GM19452 (cell line): ENCODE measurements around the gene SCNN1G.
"Not testable (repeated sequence)": the region's sequence is repeated elsewhere in the genome, so short reads cannot be mapped to it uniquely, and the experiment has no call there.

ENCODE experiments used
- ATAC-seq: cut with Tn5 transposase; IDR thresholded peaks from one replicate; pipeline ENCODE4 v1.9.1; 2021; ENCODE audit not compliant: unreplicated experiment

Gene SCNN1G, protein sequence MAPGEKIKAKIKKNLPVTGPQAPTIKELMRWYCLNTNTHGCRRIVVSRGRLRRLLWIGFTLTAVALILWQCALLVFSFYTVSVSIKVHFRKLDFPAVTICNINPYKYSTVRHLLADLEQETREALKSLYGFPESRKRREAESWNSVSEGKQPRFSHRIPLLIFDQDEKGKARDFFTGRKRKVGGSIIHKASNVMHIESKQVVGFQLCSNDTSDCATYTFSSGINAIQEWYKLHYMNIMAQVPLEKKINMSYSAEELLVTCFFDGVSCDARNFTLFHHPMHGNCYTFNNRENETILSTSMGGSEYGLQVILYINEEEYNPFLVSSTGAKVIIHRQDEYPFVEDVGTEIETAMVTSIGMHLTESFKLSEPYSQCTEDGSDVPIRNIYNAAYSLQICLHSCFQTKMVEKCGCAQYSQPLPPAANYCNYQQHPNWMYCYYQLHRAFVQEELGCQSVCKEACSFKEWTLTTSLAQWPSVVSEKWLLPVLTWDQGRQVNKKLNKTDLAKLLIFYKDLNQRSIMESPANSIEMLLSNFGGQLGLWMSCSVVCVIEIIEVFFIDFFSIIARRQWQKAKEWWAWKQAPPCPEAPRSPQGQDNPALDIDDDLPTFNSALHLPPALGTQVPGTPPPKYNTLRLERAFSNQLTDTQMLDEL

DNA sequence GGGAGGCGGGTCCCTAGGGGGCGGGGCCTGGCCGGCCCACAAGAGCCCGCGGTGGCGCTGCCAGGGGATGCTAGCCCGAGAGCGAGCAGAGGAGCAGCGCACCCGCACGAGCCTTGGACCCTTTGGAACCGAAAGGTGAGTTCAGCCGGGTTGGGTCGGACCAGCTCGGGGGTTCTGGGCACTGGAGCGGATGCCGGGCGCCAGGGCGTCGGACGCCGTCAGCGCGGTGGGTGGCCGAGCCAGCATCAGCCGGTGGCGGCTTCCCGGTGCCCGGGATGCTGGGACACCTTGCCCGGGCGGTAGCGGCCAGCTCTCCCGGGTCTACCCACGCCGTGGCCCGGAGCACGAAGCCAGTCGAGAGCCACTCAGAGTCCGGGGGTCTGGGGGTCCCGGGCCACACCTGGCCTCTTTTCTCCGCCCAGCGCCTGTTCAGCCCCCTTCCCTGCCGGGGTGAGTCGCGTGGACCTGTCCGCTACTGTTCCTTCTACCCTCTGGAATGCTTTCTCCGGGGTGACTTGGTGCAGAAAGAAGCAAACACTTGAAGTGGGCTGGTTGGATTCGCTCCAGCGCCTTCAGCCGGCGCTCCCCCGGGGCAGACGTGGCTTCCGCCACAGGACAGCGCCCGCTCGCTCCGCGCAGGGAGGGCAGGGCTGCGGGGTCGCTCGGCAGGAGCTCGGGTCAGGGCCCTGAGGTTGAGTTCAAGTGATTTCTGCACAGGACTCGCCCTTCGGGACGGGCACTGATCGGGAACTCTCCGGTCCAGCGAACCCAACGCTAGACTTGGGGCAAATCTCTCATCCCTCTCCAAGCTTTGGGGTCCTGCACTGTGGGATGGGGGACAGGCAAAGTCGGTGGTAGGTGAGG lies at the start of gene SCNN1G:
Gene SCNN1G (plus strand): TSS at position 67 of the 864 bp plus-strand sequence. CDS start 3,527 bp downstream, outside the sequence.
- ATAC-seq = no peak

DNA sequence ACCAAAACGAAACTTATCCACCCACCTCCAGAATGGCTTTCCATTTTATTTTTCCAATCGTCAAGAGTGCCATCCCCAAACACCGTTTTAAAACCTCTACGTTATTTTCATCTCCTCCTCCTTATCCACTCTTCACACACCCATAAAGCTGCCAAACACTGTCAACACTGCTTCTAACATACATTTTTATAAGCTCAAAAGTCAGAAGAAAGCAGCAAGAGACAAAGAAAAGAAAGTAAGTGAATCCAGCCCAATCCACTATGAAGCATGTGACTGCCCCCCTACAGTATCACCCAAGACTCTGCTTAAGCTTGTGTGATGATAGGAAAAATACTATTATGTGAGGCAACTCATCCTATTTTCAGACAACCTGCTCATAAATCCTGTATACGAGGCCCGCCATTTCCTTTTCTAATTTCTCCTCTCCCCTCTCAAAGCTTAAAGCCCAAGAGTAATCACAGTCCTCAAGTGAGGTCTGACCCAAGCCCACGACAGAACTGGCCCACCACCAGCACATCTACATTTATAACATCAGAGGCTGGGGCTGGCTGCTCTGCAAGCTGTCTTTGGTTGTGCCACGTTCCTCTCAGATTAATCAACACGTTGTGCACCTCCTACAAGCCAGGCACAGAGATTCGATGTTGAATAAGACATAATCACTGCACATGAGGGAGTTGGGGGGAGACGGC lies 49.6 kb upstream of the SCNN1G start:
- no peak for ATAC-seq

DNA sequence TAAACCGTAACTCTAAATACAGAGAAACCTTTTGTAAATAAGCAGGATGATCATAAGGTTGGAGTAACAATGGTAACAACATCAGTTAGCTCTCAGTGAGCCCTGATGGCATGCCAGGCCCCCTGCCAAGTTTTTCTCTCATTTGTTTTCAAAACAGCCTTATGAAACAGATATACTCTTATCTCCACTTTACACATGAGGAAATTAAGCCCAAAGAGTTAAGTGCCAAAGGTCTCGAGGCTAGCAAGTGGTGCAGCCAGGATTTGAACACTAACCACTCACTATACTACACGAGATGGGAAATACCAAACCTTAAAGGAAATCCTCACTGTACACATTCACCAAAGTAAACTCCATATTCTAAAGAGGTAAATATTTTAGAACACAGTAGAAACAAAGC lies 48.3 kb upstream of the SCNN1G start:
- ATAC-seq = no peak

DNA sequence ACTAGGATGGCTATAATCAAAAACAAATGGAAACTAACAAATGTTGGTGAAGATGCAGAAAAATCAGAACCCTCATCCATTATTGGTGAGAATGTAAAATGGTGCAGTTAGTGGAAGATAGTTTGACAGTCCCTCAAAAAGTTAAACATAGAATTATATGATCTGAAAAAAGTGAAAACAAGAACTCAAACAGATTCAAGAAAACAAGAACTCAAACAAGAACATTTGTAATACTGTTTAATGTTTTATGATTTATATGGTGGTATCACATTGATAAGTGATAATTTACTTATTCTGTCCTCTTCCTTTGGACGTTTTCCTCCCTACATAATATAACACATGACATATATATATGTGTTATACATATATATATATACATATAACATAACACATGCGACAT lies 45.3 kb upstream of the SCNN1G start:
- ATAC-seq = no peak

DNA sequence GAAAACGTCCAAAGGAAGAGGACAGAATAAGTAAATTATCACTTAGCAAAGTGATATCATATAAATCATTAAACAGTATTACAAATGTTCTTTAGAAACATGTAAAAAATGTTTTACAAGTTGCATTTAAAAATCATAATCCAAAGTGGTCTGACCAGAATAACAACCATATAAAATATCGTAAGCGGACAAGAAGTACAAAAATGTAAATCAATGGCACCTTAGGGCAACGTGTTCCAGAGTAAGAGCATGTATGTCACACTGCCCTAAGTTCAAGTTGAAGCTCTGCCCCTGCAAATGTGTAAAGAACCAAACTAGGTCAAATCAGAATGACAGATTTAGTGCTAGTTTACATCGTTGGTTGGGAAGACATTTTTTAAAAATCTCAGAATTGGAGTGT lies 44.7 kb upstream of the SCNN1G start:
- no peak for ATAC-seq

DNA sequence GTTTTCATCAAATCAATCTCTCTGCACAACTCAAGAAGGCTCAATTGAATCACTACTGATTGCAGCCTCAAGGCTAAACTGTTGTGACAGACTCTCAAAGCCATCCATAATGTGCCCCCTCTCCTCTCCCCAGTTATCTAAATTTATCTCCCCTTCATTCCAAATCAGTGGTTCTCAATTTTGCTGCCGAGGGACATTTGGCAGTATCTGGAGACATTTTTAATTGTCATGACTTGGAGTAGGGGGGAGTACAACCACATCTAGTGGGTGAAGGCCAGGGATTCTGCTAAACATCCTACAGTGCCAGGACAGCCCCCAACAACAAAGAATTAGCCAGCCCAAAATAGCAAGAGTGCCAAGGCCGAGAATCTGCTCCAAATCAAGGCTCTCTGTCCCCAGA lies 42.4 kb upstream of the SCNN1G start:
- no peak for ATAC-seq

DNA sequence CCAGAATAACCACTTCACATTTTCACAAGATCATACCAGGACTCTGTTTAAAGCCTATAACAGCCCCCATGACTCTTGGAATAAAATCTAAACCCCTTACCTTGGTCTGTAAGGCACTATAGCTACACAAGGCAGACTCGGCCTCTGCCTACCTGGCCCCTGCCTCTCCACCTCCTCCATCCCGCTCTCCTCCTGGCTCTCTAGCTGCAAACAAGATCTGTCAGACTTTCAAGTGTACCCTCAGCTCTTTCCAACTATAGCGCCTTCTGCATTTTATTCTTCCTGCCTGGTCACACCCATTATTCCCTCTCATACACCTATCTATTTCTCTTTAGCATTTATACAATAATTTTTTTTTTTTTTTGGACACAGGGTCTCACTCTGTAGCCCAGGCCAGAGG lies 41.5 kb upstream of the SCNN1G start:
- no peak for ATAC-seq

DNA sequence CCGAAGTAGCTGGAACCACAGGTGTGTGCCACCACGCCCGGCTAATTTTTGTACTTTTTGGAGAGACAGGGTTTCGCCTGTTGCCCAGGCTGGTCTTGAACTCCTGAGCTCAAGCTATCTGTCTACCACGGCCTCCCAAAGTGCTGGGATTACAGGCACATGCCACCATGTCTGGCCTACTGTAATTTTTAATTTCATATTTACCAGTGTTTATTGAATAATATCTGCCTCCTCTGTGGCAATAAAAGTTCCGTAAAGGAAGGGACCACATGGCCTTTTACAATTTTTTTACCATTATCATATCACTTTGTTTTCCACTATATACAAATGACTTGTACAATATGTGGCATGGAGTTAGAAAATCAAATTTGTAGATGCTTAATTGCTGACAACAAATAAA lies 41.0 kb upstream of the SCNN1G start:
- ATAC-seq = no peak

DNA sequence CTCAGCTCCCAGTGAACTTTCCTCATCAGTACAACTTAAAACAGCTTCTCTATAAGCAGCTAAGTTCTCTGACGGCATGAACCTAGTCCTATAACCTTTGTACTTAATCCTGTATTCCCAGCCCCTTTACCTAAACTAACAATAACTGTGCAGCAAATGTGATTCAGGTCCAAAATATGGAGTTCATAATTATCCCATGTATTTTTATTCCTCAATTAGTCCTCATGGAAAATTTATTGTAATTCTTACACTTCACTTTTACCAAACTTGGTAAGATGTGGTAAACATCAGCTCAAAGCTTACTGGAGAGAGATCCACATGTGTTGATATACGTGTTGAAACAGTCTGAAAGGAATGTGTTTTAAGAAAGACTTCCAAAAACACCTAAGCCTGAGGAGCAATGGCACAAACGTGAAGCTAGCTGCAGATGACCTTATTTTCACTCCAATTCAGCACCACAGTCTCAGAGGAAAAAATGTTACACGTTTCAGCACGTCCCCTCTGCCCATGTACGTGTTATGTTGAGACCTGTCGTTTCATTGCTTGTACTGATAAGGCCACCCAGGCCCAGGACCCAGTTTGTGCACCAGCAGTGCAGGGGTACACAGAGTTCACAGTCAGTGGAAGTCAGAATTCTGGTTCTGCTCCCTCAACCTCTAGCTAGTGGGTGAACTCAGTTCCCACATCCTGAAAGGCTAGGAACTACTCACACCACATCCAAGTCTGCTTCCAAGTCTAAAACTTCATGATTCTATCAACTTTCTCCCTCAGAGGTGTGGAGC lies 40.4 kb upstream of the SCNN1G start:
- ATAC-seq = no peak

DNA sequence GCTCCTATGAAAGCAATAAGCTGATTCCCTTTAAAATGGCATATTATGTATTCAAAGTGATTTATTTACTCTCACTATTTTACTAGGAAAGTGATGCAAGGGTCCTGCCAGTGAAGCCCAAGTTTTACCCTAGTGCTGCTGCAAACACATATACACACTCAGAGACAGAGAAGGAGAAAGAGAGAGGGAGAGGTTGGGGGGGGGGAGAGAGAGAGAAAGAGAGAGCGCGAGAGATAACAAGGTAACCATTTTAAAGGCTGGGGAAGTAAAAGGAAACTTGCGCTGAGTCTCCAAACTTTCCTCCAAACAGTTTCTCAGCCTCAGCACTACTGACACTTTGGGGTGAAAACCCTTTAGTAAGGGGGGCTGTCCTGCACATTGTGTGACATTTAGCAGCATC lies 39.2 kb upstream of the SCNN1G start:
- no peak for ATAC-seq

DNA sequence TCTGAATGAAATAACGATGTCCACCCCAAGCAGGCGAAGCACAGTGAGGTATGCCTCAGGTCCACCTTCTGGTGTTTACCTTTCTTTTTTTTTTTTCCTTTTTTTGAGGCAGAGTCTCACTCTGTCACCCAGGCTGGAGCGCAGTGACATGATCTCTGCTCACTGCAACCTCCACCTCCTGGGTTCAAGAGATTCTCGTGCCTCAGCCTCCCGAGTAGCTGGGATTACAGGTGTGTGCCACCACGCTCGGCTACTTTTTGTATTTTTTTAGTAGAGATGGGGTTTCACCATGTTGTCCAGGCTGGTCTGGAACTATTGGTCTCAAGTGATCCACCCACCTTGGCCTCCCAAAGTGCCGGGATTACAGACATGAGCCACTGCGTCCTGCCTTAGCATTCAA lies 38.2 kb upstream of the SCNN1G start:
- ATAC-seq = not testable (repeated sequence)

DNA sequence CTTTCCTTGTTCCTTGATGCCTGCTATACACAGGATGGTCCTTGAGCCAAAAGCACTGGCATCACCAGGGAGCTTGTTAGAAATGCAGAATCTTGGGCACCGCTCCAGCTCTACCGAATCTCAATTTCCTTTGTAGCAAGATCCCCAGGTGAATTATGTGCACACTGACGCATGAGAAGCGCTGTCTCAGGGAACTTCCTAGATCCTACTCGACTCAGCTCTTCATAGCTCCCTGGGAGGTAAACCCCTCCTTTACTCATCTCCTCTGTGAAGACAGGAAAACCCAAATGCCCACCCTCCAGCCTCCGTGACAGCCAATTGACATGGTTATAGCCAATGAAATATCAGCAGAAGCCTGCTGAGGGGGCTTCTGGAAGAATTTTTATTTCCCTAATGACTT lies 37.4 kb upstream of the SCNN1G start:
- no peak for ATAC-seq

DNA sequence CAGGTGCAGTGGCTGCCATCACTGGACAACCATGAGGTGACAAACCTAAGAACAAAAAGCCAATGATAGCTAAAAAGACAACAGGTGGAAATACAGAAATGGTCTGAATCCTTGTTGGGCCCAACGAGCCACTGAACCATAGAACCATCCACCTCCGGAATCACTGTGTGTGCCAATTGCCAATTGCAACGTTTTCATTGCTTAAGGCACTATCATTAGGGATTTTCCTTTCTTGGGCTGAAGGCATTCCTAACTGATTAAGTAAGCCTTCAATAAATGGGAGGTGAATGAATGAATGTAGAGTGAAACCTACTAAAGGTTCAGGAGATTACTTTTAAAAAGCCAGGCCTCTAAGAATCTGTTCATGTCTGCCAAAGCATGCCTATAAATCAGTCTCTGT lies 36.9 kb upstream of the SCNN1G start:
- ATAC-seq = no peak

DNA sequence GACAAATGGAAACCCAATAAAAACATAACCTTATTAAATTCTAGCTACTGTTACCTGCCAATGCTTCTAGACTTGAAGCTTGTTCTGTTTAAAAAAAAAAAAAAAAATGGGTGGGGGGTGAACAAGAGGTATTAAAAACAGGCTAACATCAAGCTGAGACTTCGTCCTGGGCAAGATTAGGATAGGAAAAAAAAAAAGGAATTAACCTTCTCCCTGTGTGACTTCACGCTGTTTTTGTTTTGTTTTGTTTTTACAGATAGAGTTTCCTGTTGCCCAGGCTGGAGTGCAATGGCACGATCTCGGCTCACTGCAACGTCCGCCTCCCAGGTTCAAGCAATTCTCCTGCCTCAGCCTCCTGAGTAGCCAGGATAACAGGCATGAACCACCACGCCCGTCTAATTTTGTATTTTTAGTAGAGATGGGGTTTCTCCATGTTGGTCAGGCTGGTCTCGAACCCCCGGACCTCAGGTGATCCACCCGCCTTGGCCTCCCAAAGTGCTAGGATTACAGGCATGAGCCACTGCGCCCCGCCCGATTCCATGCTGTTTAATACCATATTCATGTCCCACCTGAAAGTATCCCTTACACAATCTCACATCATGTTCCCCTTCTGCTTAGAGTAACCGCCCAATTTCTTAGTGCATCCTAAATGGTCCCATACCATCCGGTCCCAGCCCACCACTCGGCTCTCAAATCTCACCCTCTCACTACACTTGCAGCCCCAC lies 35.5 kb upstream of the SCNN1G start:
- ATAC-seq = no peak

DNA sequence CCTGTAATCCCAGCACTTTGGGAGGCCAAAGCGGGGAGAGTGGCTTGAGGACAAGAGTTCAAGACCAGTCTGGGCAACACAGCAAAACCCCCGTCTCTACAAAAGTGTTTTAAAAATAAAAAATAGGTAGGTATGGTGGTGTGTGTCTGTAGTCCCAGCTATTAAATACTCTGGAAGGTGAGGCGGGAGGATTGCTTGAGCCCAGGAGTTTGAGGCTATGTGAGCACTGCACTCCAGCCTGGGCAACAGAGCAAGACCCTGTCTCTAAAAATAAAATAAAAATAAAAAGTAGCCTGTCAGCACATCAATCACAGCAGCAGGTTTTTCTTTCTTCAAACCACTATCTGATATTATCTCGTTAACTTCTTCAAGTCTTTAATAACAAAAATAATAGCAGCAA lies 34.9 kb upstream of the SCNN1G start:
- no peak for ATAC-seq

DNA sequence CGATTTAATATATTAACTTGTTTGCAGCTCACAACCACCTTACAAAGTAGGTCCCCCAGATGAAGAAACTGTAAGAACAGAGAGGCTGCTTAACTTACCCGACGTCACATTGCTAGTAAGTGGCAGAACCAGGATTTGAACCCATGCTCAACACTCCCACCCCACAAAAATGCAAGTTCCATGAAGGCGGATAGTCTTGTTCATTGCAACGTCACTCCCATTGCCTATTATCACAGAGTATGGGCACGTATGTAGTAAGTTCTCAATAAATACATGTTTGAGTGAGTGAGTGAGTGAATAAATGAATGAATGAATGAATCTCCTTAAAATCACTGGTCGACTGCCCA lies 34.4 kb upstream of the SCNN1G start:
- no peak for ATAC-seq

DNA sequence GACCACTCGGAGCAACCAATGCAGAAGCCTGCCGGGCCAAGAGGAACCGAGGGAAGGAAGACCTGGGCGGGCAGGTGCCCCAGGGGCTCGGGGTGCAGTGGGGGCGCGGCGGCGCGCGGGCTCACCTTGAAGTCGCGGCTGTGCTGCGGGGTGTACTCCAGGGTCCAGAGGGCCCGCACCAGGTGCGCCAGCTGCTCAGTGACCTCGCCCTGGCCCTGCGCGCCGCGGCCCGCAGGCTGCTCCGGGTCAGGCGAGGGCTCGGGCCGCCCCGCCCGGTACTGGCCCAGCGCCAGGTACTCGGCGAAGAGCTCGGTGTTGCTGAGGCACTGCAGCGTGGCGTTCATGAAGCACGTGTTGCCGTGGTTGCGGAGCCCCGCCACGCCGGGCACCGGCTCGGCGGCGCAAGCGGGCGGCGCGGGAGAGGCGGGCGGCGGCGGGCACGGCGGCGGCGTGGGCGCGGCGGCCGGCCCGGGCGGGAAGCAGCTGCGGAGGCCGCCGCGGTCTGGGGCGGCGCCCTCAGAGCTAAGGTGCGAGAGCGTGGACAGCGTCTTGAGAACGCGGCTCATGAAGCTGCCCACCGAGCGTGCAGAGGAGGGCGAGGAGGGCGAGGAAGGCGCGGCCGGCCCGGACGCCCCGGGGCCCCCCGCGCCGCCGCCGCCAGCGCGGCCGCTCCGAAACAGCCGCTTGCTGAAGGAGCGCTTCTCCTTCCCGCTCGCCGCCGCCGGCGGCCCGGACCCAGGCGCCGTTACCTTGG lies 33.9 kb upstream of the SCNN1G start:
- ATAC-seq = peak; percentile 38

DNA sequence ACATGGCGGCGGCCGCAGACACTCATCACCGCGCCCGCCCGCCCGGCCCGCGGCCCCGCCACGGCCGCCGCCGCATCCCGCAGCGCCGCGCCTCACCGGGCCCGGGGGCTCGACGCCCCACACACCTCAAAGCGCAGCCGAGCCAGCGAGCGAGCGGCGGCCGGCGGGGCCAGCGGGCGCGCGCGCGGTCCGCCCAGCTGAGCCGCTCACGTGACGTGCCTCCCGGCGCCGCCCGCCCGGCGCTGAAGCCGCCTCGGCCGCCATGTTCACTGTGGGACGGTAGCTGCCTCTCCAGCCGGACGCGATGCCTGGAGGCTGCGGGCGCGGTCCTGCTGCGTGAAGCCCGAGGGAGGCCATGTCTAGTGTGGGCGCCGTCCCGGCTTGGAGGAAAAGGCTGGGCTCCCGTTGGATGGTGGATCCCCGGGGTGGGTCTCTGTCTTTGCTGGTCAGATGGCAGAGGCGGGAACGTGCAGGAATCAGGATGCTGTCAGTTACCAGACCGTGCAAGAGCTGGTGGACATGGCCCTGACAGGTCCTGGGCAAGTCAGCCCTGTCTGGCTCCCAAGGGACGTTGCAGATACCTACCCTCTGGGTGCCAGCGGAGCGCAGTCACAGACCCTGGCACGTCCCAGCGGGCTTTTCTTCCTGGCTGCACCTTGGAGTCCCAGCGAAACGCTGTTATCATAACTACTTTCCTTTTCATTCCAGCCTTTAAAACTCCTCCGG lies 33.1 kb upstream of the SCNN1G start, which contains the start of gene USP31:
Gene USP31 (minus strand): TSS at position 186 of the 726 bp plus-strand sequence. CDS start 182 bp downstream, at position 4.
- ATAC-seq = peak; percentile 94
